Upper lobe of right lung (tissue), 1 donor: ENCODE data around the gene OSM. TPM values are rescaled to one million over a fixed set of nuclear protein-coding genes. Genes with fewer than 3 reads are reported as not detected.

Source experiments
- ATAC-seq: fragments of 200-7000 bp; cut with Tn5 transposase; one replicate; pipeline ENCODE4 v1.9.1; 2020; ENCODE audit warnings: mild to moderate bottlenecking, moderate library complexity
- DNase-seq: peaks from one replicate; pipeline ENCODE4 v3.0.0-alpha.2; 2020
- H3K27ac ChIP-seq: fragments of 200-600 bp; one replicate; pipeline ENCODE4 v1.8.0; 2022
- H3K27me3 ChIP-seq: fragments of 200-600 bp; one replicate; pipeline ENCODE4 v1.8.0; 2022; ENCODE audit warnings: mild to moderate bottlenecking
- H3K36me3 ChIP-seq: fragments of 200-600 bp; one replicate; pipeline ENCODE4 v1.8.0; 2022
- H3K4me1 ChIP-seq: fragments of 200-600 bp; one replicate; pipeline ENCODE4 v1.8.0; 2022
- H3K4me3 ChIP-seq: fragments of 200-600 bp; one replicate; pipeline ENCODE4 v1.8.0; 2022; ENCODE audit warnings: mild to moderate bottlenecking
- H3K9me3 ChIP-seq: fragments of 200-600 bp; one replicate; pipeline ENCODE4 v1.8.0; 2022
- intact Hi-C: fragments of 100-400 bp; cut with DNase I; formaldehyde crosslinking; loops from one replicate; pipeline ENCODE4 v1.11.0; 2022
- total RNA-seq: library from RNA; stranded (reverse); fragmentation: NEBNext Ultra II Directional; extraction: Animal tissue kit (Norgen Biotek cat#: 25700); gene quantifications from one replicate; pipeline ENCODE4 v1.2.1, GENCODE V29; 2021
- TF ChIP-seq, protein P1 (sequence below): fragments of 200-600 bp; IDR thresholded peaks from one replicate; pipeline ENCODE4 v1.8.0; 2022; ENCODE audit warnings: antibody characterized with exemption
- donor health status: DM: no; HTN: yes; CAD: no; lungs with severe emphysema.

OSM gene
- total RNA-seq, 1 donor from 2014 or later, result 1.6 TPM

DNA sequence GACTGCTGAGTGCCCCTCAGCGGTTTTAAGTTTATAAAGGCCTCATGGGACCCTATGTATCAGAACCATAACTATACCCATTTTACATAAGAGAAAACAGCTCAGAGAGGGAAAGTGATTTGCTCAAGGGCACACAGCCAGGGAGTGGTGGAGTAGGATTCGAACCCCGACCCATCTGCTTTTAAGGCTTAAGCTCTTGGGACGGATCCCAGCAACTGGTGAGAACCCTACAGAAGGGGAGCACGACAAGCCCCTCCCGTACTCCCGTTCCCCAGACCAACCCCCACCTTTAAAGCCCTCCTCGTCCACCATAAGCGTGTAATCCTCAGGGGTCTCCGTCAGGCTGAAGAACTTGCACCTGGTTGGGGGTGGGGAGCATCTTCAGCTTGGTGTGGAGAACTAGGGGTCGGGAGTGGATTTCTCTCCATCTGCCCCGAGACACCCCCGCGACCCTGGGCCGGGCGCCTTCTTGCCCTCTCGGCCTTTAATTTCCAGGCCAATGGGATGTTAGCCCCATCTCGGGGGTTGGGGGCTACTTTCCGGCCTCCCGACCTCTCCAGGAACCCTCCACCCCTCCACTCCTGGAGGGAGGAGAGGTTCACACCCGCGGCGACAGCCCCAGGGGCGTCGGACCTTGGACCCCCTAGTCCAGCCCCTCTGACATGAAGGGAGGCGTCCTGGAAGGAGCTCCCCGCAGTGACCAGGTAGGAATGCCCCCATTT lies 21.9 kb upstream of the OSM start:
- H3K36me3 ChIP-seq, result peaks cover 30% of the 10 kb centered on the region
- H3K4me1 ChIP-seq, result peaks cover 36% of the 10 kb centered on the region
- H3K4me3 ChIP-seq, result peak overlapping the region; percentile 97
- H3K9me3 ChIP-seq, result no peaks in the 10 kb centered on the region
- intact Hi-C loops, result loop anchor here (5.0 kb wide), 1 partner anchor 99 kb away; the partner anchor contains the start of gene RNF215
- TF ChIP-seq, protein P1, sequence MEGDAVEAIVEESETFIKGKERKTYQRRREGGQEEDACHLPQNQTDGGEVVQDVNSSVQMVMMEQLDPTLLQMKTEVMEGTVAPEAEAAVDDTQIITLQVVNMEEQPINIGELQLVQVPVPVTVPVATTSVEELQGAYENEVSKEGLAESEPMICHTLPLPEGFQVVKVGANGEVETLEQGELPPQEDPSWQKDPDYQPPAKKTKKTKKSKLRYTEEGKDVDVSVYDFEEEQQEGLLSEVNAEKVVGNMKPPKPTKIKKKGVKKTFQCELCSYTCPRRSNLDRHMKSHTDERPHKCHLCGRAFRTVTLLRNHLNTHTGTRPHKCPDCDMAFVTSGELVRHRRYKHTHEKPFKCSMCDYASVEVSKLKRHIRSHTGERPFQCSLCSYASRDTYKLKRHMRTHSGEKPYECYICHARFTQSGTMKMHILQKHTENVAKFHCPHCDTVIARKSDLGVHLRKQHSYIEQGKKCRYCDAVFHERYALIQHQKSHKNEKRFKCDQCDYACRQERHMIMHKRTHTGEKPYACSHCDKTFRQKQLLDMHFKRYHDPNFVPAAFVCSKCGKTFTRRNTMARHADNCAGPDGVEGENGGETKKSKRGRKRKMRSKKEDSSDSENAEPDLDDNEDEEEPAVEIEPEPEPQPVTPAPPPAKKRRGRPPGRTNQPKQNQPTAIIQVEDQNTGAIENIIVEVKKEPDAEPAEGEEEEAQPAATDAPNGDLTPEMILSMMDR, result no peak
- no peaks in the 10 kb centered on the region for H3K27me3 ChIP-seq
- peak overlapping the region; percentile 92 for H3K27ac ChIP-seq
- ATAC-seq (no peak), DNase-seq (peak; percentile 66)

DNA sequence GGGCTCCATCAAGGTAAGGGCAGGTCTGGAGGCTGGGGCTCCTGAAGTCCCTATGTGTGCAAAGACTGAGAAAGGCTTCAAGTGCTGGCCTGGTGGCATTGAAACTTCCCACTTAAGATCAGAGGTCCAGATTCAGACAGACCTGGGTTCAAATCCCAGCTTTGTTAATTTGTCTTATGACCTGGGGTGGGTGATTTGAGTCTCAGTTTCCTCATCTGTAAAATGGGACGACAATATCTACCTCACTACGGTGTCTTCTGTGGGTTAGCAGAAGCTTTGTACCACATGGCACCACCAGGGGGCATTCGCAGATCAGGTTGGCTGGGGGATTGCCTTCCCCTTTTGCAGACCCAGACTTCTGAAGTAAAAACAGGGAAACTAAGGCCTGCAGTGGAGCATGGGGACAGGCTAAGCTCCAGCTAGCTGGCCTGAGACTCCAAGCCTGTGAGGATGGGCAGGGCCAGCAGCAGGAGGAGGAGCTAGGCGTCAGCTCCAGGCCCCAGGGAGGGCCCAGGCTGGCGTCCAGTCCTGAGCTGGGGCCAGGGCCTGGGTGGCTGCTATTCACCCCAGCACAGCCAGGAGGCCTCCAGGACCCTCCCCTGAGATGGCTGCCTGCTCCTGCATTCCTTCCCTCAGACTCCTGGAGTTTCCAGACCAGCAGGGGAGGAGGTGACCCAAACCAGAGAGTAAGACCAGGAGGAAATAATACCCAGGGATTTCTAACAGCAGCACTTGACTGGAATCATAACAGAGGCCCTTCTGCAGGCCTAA lies 21.2 kb upstream of the OSM start:
- intact Hi-C loops, result loop anchor here (5.0 kb wide), 1 partner anchor 99 kb away; the partner anchor contains the start of gene RNF215
- Histone ChIP-seq H3K4me1 (peaks cover 36% of the 10 kb centered on the region), H3K9me3 (no peaks in the 10 kb centered on the region), H3K27ac (peak overlapping the region; percentile 92), H3K27me3 (no peaks in the 10 kb centered on the region), H3K36me3 (peaks cover 22% of the 10 kb centered on the region), H3K4me3 (peak overlapping the region; percentile 97)
- TF ChIP-seq, protein P1, result peak; percentile 73
- peak; percentile 73 for ATAC-seq
- DNase-seq, result peak; percentile 92

DNA sequence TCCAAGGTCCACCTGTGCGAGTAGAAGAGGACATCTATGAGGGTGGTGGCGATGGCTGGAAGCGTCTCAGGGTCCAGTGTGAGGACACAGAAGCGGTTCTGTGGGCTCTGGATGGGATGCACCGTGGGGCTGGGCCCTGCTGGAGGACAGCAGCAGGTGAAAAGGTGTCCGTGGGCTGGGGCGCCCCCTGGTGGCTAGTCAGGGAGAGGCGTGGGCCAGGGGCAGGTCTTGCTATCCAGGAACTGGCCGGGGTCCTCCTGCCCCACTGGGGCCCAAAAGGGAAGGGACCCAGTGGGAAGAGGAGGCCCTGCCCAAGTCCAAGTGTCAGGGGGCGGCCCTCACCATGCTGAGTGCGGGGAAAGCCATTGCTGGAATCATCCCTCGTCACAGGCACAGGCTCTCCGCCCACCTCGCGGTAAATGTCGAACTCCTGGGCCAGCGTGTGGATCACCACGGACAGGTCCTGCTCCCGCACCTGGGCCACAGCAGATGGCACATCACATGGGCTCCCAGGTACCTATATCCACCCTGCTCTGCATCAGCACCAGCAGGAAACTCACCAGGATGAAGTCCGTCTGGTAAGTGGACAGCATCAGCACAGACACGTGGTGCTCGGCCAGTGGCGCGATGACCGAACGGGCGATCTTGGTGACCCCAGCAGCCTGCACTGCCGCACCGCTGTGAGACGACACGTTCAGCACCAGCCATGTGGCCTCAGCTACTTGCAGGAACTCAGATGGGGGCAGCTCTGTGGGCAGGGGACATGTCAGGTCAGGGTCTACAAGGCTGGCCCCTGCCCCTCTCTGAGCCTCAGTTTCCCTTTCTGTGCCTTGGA lies 20.4 kb upstream of the OSM start:
- Histone ChIP-seq H3K27me3 (no peaks in the 10 kb centered on the region), H3K36me3 (peaks cover 14% of the 10 kb centered on the region), H3K27ac (no peak overlapping the region), H3K4me1 (peaks cover 35% of the 10 kb centered on the region), H3K4me3 (no peak overlapping the region), H3K9me3 (no peaks in the 10 kb centered on the region)
- TF ChIP-seq, protein P1, result peak; percentile 93
- peak; percentile 22 for ATAC-seq
- peak; percentile 89 for DNase-seq
- intact Hi-C loops, result loop anchor here (5.0 kb wide), 1 partner anchor 100 kb away; the partner anchor contains the start of gene RNF215

DNA sequence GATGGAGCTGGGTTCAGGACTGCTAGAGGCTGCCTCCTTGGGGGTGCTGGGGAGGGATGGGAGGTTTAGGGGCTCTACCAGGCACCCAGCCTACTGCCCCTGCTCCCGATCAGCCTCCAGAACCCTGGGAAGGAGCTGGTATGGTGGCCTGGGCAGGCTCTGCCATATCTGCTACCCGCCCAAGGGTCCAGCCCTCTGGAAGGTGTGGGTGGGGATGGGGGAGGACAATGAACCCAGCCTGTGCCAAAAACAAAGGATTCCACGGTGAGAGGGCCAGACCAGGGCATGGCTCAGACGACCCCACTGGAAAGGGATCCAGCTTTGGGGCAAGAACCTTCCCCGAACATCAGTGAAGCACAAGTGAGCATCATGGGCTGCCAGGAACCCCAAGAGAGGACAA lies 19.7 kb upstream of the OSM start:
- Histone ChIP-seq H3K4me3 (no peak overlapping the region), H3K27me3 (no peaks in the 10 kb centered on the region), H3K36me3 (peaks cover 10% of the 10 kb centered on the region), H3K4me1 (peaks cover 28% of the 10 kb centered on the region), H3K27ac (no peak overlapping the region), H3K9me3 (no peaks in the 10 kb centered on the region)
- DNase-seq, result no peak
- intact Hi-C loops, result loop anchor here (5.0 kb wide), 1 partner anchor 101 kb away; the partner anchor contains the start of gene RNF215
- TF ChIP-seq, protein P1, result no peak
- no peak for ATAC-seq

DNA sequence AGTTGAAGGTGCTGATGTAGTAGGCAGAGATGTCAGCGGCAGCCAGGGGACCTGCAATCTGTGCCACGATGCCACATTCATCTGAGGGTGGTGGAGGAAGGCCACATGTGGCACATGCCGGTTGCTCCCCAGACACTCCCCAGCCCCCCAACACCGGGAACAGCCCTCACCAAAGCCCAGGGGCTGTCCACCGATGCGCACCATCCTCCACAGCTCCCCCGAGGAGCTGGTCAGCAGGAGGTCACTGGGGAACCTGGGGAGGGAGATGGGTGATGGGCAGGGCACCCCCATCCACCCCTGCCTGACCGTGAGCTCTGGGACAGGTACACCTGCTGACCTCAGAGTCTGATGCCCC lies 19.2 kb upstream of the OSM start:
- Histone ChIP-seq H3K9me3 (no peaks in the 10 kb centered on the region), H3K27ac (no peak overlapping the region), H3K36me3 (peaks cover 10% of the 10 kb centered on the region), H3K27me3 (no peaks in the 10 kb centered on the region), H3K4me3 (no peak overlapping the region), H3K4me1 (peaks cover 23% of the 10 kb centered on the region)
- ATAC-seq, result no peak
- no peak for DNase-seq
- TF ChIP-seq, protein P1, result no peak
- intact Hi-C loops, result loop anchor here (5.0 kb wide), 1 partner anchor 101 kb away; the partner anchor contains the start of gene RNF215
